HepG2 (cell line): ENCODE data around the gene INTS1. TPM values are rescaled to one million over a fixed set of nuclear protein-coding genes. Genes with fewer than 3 reads are reported as not detected.
A peak's percentile ranks its signal among the peaks of the same experiment; 100 is the strongest.

Experiments used
- ARNT2 ChIP-seq: sonication (generic); formaldehyde crosslinking; IDR thresholded peaks from 2 replicates; pipeline ENCODE4 v1.8.0; 2022; ENCODE audit warnings: mild to moderate bottlenecking, low read depth, missing genetic modification reagents, moderate library complexity
- ATAD3A ChIP-seq: sonication (generic); formaldehyde crosslinking; IDR thresholded peaks from 2 replicates; pipeline ENCODE4 v1.4.0; 2020; ENCODE audit warnings: missing genetic modification reagents
- BCL6 ChIP-seq: IDR thresholded peaks from 2 replicates; pipeline ENCODE4 v1.6.1; 2016; ENCODE audit warnings: missing genetic modification reagents, missing compliant biosample characterization
- CBX5 ChIP-seq: sonication (generic); formaldehyde crosslinking; IDR thresholded peaks from 2 replicates; pipeline ENCODE4 v1.4.0; 2020; ENCODE audit warnings: missing genetic modification reagents, borderline replicate concordance
- HOXA3 ChIP-seq: sonication (generic); formaldehyde crosslinking; IDR thresholded peaks from 2 replicates; pipeline ENCODE4 v1.5.0; 2020; ENCODE audit warnings: missing genetic modification reagents
- KLF16 ChIP-seq, 2 experiments: sonication (generic) in 1 of 2; formaldehyde crosslinking in 1 of 2; IDR thresholded peaks; 2 replicates each; pipeline versions ENCODE4 v1.6.1 to v1.8.0; 2016 to 2023; ENCODE audit warnings: missing genetic modification reagents in 2 of 2, missing compliant biosample characterization in 1 of 2
- MED1 ChIP-seq: sonication (generic); formaldehyde crosslinking; IDR thresholded peaks from 2 replicates; pipeline ENCODE4 v1.4.0; 2020; ENCODE audit warnings: missing genetic modification reagents
- MTA1 ChIP-seq: sonication (generic); formaldehyde crosslinking; IDR thresholded peaks from 2 replicates; pipeline ENCODE4 v1.4.0; 2020; ENCODE audit warnings: missing genetic modification reagents, mild to moderate bottlenecking, borderline replicate concordance
- NFE2 ChIP-seq: sonication (generic); formaldehyde crosslinking; IDR thresholded peaks from 2 replicates; pipeline ENCODE4 v1.4.0; 2020; ENCODE audit warnings: missing genetic modification reagents
- PHF21A ChIP-seq: sonication (generic); formaldehyde crosslinking; IDR thresholded peaks from 2 replicates; pipeline ENCODE4 v1.5.0; 2020; ENCODE audit warnings: mild to moderate bottlenecking, missing genetic modification reagents
- SMAD1 ChIP-seq: sonication (generic); formaldehyde crosslinking; IDR thresholded peaks from 2 replicates; pipeline ENCODE4 v1.4.0; 2020; ENCODE audit warnings: missing genetic modification reagents, low read depth, mild to moderate bottlenecking, borderline replicate concordance
- TCF7 ChIP-seq: sonication (generic); IDR thresholded peaks from 2 replicates; pipeline ENCODE4 v1.6.1; 2016; ENCODE audit warnings: antibody characterized with exemption, low read depth
- TEAD2 ChIP-seq: sonication (generic); formaldehyde crosslinking; IDR thresholded peaks from 2 replicates; pipeline ENCODE4 v1.9.0; 2021; ENCODE audit warnings: missing genetic modification reagents
- WIZ ChIP-seq: sonication (generic); formaldehyde crosslinking; IDR thresholded peaks from 2 replicates; pipeline ENCODE4 v1.5.1; 2020; ENCODE audit warnings: mild to moderate bottlenecking, missing genetic modification reagents
- ZNF329 ChIP-seq: sonication (generic); formaldehyde crosslinking; IDR thresholded peaks from 2 replicates; pipeline ENCODE4 v1.9.0; 2021; ENCODE audit warnings: low read depth, mild to moderate bottlenecking, missing genetic modification reagents
- ZSCAN25 ChIP-seq: sonication (generic); formaldehyde crosslinking; IDR thresholded peaks from 2 replicates; pipeline ENCODE4 v1.8.0; 2022; ENCODE audit warnings: mild to moderate bottlenecking, missing genetic modification reagents
- polyA plus RNA-seq, 8 experiments: library from polyadenylated mRNA; depleted of rRNA in 3 of 8; stranded (reverse) in 7 of 8; unstranded in 1 of 8; fragments of >200 nt; fragmentation: Illumina TruSeq in 4 of 8; extraction: Trizol in 4 of 8; gene quantifications; 2 replicates each; pipeline versions ENCODE4 v1.2.1 to v1.2.3, GENCODE V29; 2011 to 2016; ENCODE audit warnings: low read depth in 4 of 8, missing spikeins in 1 of 8, mixed read lengths in 1 of 8; ENCODE audit not compliant: insufficient read depth in 1 of 8
- total RNA-seq, 5 experiments: library from RNA; depleted of rRNA; stranded (reverse); fragments of >200 nt; fragmentation: Illumina TruSeq; extraction: Trizol; gene quantifications; 2 replicates each; pipeline ENCODE4 v1.2.3, GENCODE V29; 2016; ENCODE audit warnings: low read depth in 1 of 5
- TF ChIP-seq, protein P1 (sequence below): sonication (generic); formaldehyde crosslinking; IDR thresholded peaks from 2 replicates; pipeline ENCODE4 v1.4.0; 2020; ENCODE audit warnings: missing genetic modification reagents, borderline replicate concordance
- TF ChIP-seq, protein P2 (sequence below): fragments of 450-650 bp; IDR thresholded peaks from 2 replicates; pipeline ENCODE4 v1.6.1; 2016
- TF ChIP-seq, protein P3 (sequence below): IDR thresholded peaks from 2 replicates; pipeline ENCODE4 v1.6.1; 2016; ENCODE audit warnings: low read depth, missing genetic modification reagents, missing compliant biosample characterization
- TF ChIP-seq, protein P4 (sequence below): IDR thresholded peaks from 2 replicates; pipeline ENCODE4 v1.6.1; 2016; ENCODE audit warnings: mild to moderate bottlenecking

INTS1 gene
- total and polyA plus RNA-seq, 2 of the 13 experiments (the other 11 are each of a cell fraction or from before 2014, with no cell fraction given): 13.7 to 29.0 TPM

DNA sequence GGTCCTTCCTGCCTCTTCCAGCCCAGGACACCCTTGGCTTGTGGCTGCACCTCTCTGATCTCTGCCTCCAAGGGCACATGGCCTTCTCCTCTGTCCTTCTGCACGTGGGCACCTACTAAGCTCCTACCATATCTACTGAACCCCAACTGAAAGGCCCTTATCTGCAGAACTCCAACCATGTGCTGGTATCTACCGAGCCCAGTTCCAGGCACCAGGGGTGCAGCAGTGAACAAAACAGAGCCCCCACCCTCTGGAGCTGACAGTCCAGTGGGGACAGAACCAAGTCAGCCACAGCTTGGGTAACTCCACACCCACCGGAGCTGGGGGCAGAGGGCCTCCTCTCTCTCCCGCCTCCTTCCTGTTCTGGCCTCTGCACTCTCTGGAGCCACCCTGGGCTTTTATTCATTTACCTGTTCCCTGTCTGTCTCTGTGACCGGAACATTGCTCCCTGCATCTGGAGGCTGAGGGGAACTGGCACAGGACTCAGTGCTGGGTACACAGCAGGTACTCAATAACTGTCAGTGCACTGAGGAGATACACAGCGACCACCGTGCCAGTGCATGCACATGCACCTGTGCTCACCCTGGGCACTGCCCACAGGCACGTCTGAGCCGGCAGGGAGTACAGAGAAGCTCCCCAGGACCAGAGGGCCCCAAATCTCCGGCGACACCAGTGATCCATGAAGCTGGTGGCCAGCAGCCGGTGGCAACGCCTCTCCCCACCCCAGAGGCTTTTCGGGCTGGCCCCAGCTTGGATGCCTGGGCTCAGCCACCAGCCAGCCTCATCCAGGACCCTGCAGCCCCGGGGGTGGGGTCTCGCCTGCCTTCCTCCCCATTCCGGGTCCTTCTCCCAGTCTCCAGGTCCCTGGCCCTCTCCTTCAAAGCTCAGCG lies 46.9 kb downstream of the INTS1 start (continued):
- TF ChIP-seq, protein P1, sequence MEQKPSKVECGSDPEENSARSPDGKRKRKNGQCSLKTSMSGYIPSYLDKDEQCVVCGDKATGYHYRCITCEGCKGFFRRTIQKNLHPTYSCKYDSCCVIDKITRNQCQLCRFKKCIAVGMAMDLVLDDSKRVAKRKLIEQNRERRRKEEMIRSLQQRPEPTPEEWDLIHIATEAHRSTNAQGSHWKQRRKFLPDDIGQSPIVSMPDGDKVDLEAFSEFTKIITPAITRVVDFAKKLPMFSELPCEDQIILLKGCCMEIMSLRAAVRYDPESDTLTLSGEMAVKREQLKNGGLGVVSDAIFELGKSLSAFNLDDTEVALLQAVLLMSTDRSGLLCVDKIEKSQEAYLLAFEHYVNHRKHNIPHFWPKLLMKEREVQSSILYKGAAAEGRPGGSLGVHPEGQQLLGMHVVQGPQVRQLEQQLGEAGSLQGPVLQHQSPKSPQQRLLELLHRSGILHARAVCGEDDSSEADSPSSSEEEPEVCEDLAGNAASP (CRISPR knock-in tag): no peak
- TF ChIP-seq NFE2 (CRISPR knock-in tag) (no peak), PHF21A (CRISPR knock-in tag) (peak; percentile 67), MED1 (CRISPR knock-in tag) (peak; percentile 40; the same call in 1 of the 2 replicates), MTA1 (CRISPR knock-in tag) (no peak), BCL6 (CRISPR knock-in tag) (no peak), TCF7 (no peak), ZSCAN25 (CRISPR knock-in tag) (0 out of 2 replicates have a peak, but pooled peaks have one; percentile 27), SMAD1 (CRISPR knock-in tag) (no peak), TEAD2 (CRISPR knock-in tag) (no peak), ARNT2 (CRISPR knock-in tag) (no peak), ZNF329 (CRISPR knock-in tag) (no peak), HOXA3 (peak; percentile 13; the same call in 1 of the 2 replicates), ATAD3A (CRISPR knock-in tag) (no peak), CBX5 (CRISPR knock-in tag) (no peak), KLF16 (CRISPR knock-in tag; IDR thresholded peaks at IDR 0.05) (no peak), WIZ (CRISPR knock-in tag) (no peak)
- TF ChIP-seq, protein P2, sequence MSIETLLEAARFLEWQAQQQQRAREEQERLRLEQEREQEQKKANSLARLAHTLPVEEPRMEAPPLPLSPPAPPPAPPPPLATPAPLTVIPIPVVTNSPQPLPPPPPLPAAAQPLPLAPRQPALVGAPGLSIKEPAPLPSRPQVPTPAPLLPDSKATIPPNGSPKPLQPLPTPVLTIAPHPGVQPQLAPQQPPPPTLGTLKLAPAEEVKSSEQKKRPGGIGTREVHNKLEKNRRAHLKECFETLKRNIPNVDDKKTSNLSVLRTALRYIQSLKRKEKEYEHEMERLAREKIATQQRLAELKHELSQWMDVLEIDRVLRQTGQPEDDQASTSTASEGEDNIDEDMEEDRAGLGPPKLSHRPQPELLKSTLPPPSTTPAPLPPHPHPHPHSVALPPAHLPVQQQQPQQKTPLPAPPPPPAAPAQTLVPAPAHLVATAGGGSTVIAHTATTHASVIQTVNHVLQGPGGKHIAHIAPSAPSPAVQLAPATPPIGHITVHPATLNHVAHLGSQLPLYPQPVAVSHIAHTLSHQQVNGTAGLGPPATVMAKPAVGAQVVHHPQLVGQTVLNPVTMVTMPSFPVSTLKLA: 0 out of 2 replicates have a peak, but pooled peaks have one; percentile 35
- TF ChIP-seq, protein P3, sequence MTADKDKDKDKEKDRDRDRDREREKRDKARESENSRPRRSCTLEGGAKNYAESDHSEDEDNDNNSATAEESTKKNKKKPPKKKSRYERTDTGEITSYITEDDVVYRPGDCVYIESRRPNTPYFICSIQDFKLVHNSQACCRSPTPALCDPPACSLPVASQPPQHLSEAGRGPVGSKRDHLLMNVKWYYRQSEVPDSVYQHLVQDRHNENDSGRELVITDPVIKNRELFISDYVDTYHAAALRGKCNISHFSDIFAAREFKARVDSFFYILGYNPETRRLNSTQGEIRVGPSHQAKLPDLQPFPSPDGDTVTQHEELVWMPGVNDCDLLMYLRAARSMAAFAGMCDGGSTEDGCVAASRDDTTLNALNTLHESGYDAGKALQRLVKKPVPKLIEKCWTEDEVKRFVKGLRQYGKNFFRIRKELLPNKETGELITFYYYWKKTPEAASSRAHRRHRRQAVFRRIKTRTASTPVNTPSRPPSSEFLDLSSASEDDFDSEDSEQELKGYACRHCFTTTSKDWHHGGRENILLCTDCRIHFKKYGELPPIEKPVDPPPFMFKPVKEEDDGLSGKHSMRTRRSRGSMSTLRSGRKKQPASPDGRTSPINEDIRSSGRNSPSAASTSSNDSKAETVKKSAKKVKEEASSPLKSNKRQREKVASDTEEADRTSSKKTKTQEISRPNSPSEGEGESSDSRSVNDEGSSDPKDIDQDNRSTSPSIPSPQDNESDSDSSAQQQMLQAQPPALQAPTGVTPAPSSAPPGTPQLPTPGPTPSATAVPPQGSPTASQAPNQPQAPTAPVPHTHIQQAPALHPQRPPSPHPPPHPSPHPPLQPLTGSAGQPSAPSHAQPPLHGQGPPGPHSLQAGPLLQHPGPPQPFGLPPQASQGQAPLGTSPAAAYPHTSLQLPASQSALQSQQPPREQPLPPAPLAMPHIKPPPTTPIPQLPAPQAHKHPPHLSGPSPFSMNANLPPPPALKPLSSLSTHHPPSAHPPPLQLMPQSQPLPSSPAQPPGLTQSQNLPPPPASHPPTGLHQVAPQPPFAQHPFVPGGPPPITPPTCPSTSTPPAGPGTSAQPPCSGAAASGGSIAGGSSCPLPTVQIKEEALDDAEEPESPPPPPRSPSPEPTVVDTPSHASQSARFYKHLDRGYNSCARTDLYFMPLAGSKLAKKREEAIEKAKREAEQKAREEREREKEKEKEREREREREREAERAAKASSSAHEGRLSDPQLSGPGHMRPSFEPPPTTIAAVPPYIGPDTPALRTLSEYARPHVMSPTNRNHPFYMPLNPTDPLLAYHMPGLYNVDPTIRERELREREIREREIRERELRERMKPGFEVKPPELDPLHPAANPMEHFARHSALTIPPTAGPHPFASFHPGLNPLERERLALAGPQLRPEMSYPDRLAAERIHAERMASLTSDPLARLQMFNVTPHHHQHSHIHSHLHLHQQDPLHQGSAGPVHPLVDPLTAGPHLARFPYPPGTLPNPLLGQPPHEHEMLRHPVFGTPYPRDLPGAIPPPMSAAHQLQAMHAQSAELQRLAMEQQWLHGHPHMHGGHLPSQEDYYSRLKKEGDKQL: no peak
- TF ChIP-seq, protein P4, sequence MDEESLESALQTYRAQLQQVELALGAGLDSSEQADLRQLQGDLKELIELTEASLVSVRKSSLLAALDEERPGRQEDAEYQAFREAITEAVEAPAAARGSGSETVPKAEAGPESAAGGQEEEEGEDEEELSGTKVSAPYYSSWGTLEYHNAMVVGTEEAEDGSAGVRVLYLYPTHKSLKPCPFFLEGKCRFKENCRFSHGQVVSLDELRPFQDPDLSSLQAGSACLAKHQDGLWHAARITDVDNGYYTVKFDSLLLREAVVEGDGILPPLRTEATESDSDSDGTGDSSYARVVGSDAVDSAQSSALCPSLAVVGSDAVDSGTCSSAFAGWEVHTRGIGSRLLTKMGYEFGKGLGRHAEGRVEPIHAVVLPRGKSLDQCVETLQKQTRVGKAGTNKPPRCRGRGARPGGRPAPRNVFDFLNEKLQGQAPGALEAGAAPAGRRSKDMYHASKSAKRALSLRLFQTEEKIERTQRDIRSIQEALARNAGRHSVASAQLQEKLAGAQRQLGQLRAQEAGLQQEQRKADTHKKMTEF (CRISPR knock-in tag): no peak
